CD4-positive, alpha-beta T cell (primary cell): ENCODE data around the gene ZPBP2. TPM values are rescaled to one million over a fixed set of nuclear protein-coding genes. Genes with fewer than 3 reads are reported as not detected.

Source experiments
- ATAC-seq: fragments of 200-7000 bp; cut with Tn5 transposase; one replicate; pipeline ENCODE4 v1.10.0; 2022; ENCODE audit warnings: mild to moderate bottlenecking; ENCODE audit not compliant: poor library complexity
- CTCF ChIA-PET: fragments of 350-600 bp; sonication (Branson Sonifier 250); formaldehyde crosslinking; loops from one replicate; lab custom pipeline; 2021; ENCODE audit warnings: antibody characterized with exemption, inconsistent platforms; lab: Charles Lee
- POLR2A ChIA-PET: fragments of 350-600 bp; sonication (Branson Sonifier 250); formaldehyde crosslinking; loops from one replicate; lab custom pipeline; 2021; ENCODE audit warnings: antibody characterized with exemption, inconsistent platforms; lab: Charles Lee
- DNase-seq, 14 experiments: peaks; one replicate each; pipeline ENCODE4 v3.0.0-alpha.2; 2013 to 2020; ENCODE audit warnings: mixed read lengths in 2 of 14
- H3K27ac ChIP-seq, 2 donors: one replicate each; pipeline versions ENCODE4 v1.5.1 to v1.7.0; 2013; ENCODE audit warnings: low read length in 2 of 2, low read depth in 1 of 2, mild to moderate bottlenecking in 1 of 2
- H3K27me3 ChIP-seq, 2 experiments: 1 replicate in 1 of 2; 2 replicates in 1 of 2; pipeline versions ENCODE4 v1.6.1 to v1.7.0; 2013; ENCODE audit warnings: low read length in 2 of 2, control low read depth in 1 of 2, mild to moderate bottlenecking in 1 of 2, moderate library complexity in 1 of 2; ENCODE audit not compliant: insufficient read depth in 2 of 2, control insufficient read depth in 1 of 2
- H3K36me3 ChIP-seq: one replicate; pipeline ENCODE4 v1.6.1; 2013; ENCODE audit warnings: low read length, control low read depth; ENCODE audit not compliant: insufficient read depth
- H3K4me1 ChIP-seq: one replicate; pipeline ENCODE4 v1.6.1; 2013; ENCODE audit warnings: low read length, control low read depth; ENCODE audit not compliant: insufficient read depth
- H3K4me3 ChIP-seq: one replicate; pipeline ENCODE4 v1.5.1; 2013; ENCODE audit warnings: mild to moderate bottlenecking, low read length, moderate library complexity
- H3K9me3 ChIP-seq, 2 experiments: 1 replicate in 1 of 2; 2 replicates in 1 of 2; pipeline versions ENCODE4 v1.6.1 to v1.7.0; 2013; ENCODE audit warnings: low read length in 2 of 2, mild to moderate bottlenecking in 2 of 2, control low read depth in 1 of 2, moderate library complexity in 1 of 2; ENCODE audit not compliant: control insufficient read depth in 1 of 2, insufficient read depth in 1 of 2
- H3K27ac Mint-ChIP-seq: one replicate; pipeline ENCODE4 v1.8.0; 2020; ENCODE audit warnings: mixed read lengths
- H3K27me3 Mint-ChIP-seq: one replicate; pipeline ENCODE4 v1.8.0; 2021; ENCODE audit warnings: mixed read lengths
- H3K36me3 Mint-ChIP-seq: one replicate; pipeline ENCODE4 v1.8.0; 2021; ENCODE audit warnings: low read depth, mixed read lengths
- H3K4me1 Mint-ChIP-seq: one replicate; pipeline ENCODE4 v1.8.0; 2021; ENCODE audit warnings: low read depth, mixed read lengths
- H3K4me3 Mint-ChIP-seq: one replicate; pipeline ENCODE4 v1.8.0; 2020; ENCODE audit warnings: mild to moderate bottlenecking, mixed read lengths
- H3K9me3 Mint-ChIP-seq: one replicate; pipeline ENCODE4 v1.8.0; 2020; ENCODE audit warnings: mixed read lengths
- CTCF ChIP-seq: fragments of 200-600 bp; IDR thresholded peaks from one replicate; pipeline ENCODE4 v1.8.0; 2022; ENCODE audit warnings: antibody characterized with exemption, mild to moderate bottlenecking
- intact Hi-C, 2 experiments: fragments of 100-400 bp; cut with DNase I in 1 of 2; cut with micrococcal nuclease in 1 of 2; formaldehyde crosslinking; loops; one replicate each; pipeline versions ENCODE4 v1.15.1 to v1.9.0; 2023 to 2025; cut with DNase I, micrococcal nuclease
- total RNA-seq, 174 experiments: library from RNA in 2 of 174; stranded (reverse) in 2 of 174; gene quantifications; one replicate each; pipeline ENCODE4 v1.2.3 and lab custom pipeline; 2021 to 2026

Gene ZPBP2
- total RNA-seq, 2 experiments from 2014 or later: not detected

GRCh38 chr17:39887078-39887477, 19.1 kb downstream of the ZPBP2 start:
- Mint-ChIP-seq H3K4me3 (no peak overlapping the region), H3K36me3 (no peaks in the 10 kb centered on the region), H3K9me3 (no peaks in the 10 kb centered on the region), H3K27me3 (peaks cover 11% of the 10 kb centered on the region), H3K27ac (no peak overlapping the region), H3K4me1 (no peaks in the 10 kb centered on the region)
- ATAC-seq (no peak), DNase-seq (no peak)
- CTCF ChIA-PET: no interaction called here
- no peaks in the 10 kb centered on the region for H3K4me1 ChIP-seq
- intact Hi-C loops: no loop called here
- no peaks in the 10 kb centered on the region for H3K36me3 ChIP-seq
- H3K27ac ChIP-seq: no peak overlapping the region
- no peaks in the 10 kb centered on the region for H3K9me3 ChIP-seq
- no peak overlapping the region for H3K4me3 ChIP-seq
- no peaks in the 10 kb centered on the region for H3K27me3 ChIP-seq
- no peak for TF ChIP-seq CTCF
- POLR2A ChIA-PET: no interaction called here

GRCh38 chr17:39889200-39889599, 21.2 kb downstream of the ZPBP2 start:
- Mint-ChIP-seq H3K4me1 (no peaks in the 10 kb centered on the region), H3K36me3 (no peaks in the 10 kb centered on the region), H3K27ac (no peak overlapping the region), H3K27me3 (peaks cover 11% of the 10 kb centered on the region), H3K9me3 (no peaks in the 10 kb centered on the region), H3K4me3 (no peak overlapping the region)
- TF ChIP-seq CTCF: no peak
- no peaks in the 10 kb centered on the region for H3K27me3 ChIP-seq
- H3K27ac ChIP-seq: no peak overlapping the region
- no peak overlapping the region for H3K4me3 ChIP-seq
- H3K36me3 ChIP-seq: no peaks in the 10 kb centered on the region
- no peaks in the 10 kb centered on the region for H3K4me1 ChIP-seq
- intact Hi-C loops: no loop called here
- CTCF ChIA-PET: no interaction called here
- POLR2A ChIA-PET: no interaction called here
- no peaks in the 10 kb centered on the region for H3K9me3 ChIP-seq
- no peak for DNase-seq
- no peak for ATAC-seq

- Mint-ChIP-seq H3K27ac (no peak overlapping the region), H3K27me3 (no peaks in the 10 kb centered on the region), H3K4me3 (no peak overlapping the region), H3K36me3 (no peaks in the 10 kb centered on the region), H3K9me3 (no peaks in the 10 kb centered on the region), H3K4me1 (peaks cover 4% of the 10 kb centered on the region)
- H3K27me3 ChIP-seq: no peaks in the 10 kb centered on the region
- POLR2A ChIA-PET: interaction anchor here (0.6 to 1.5 kb wide), 4 partner anchors 13 to 140 kb away, joined by 3 to 6 read pairs (median 4); no protein-coding TSS in a partner anchor
- intact Hi-C loops: no loop called here
- DNase-seq: no peak
- no peak overlapping the region for H3K27ac ChIP-seq
- H3K4me1 ChIP-seq: no peaks in the 10 kb centered on the region
- no peaks in the 10 kb centered on the region for H3K36me3 ChIP-seq
- no peaks in the 10 kb centered on the region for H3K9me3 ChIP-seq
- no peak for TF ChIP-seq CTCF
- no peak overlapping the region for H3K4me3 ChIP-seq
- ATAC-seq: no peak
- CTCF ChIA-PET: no interaction called here
Measured at GRCh38 chr17:39894681-39895376, 26.8 kb downstream of the ZPBP2 start.
